ENCODE data around the gene FAT2.

GRCh38 chr5:151585970-151586369, 5.2 kb downstream of the FAT2 start:
- TF ChIP-seq, protein P1, sequence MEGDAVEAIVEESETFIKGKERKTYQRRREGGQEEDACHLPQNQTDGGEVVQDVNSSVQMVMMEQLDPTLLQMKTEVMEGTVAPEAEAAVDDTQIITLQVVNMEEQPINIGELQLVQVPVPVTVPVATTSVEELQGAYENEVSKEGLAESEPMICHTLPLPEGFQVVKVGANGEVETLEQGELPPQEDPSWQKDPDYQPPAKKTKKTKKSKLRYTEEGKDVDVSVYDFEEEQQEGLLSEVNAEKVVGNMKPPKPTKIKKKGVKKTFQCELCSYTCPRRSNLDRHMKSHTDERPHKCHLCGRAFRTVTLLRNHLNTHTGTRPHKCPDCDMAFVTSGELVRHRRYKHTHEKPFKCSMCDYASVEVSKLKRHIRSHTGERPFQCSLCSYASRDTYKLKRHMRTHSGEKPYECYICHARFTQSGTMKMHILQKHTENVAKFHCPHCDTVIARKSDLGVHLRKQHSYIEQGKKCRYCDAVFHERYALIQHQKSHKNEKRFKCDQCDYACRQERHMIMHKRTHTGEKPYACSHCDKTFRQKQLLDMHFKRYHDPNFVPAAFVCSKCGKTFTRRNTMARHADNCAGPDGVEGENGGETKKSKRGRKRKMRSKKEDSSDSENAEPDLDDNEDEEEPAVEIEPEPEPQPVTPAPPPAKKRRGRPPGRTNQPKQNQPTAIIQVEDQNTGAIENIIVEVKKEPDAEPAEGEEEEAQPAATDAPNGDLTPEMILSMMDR (conservative IDR thresholded peaks at IDR 0.05), result no peak
- no peak for TF ChIP-seq EZH2 (IDR thresholded peaks at IDR 0.05; ENCODE audit: low read depth)

Measured in PC-9 (cell line).